ENCODE results near the gene ZNF423. TPM values are rescaled to one million over a fixed set of nuclear protein-coding genes. Genes with fewer than 3 reads are reported as not detected.
"Not testable (repeated sequence)": the region's sequence is repeated elsewhere in the genome, so short reads cannot be mapped to it uniquely, and the experiment has no call there.

Gene ZNF423
- 27.8 TPM for polyA plus RNA-seq (ENCODE audit: insufficient read length)
- long read RNA-seq, donor 1, partial matches to known transcripts: 33 of 33 reads
- long read RNA-seq, donor 1, other reads (novel, unspliced or antisense): 0 of 33 reads
- long read RNA-seq, donor 2, partial matches to known transcripts: 33 of 33 reads
- long read RNA-seq, donor 2, other reads (novel, unspliced or antisense): 0 of 33 reads
- long read RNA-seq, donor 3, full-length matches to known transcripts: 1 of 35 reads
- long read RNA-seq, donor 3, partial matches to known transcripts: 34 of 35 reads
- long read RNA-seq, donor 3, other reads (novel, unspliced or antisense): 0 of 35 reads
- long read RNA-seq, donor 4: 0 reads
- long read RNA-seq, donor 5, full-length matches to known transcripts: 3 of 11 reads
- long read RNA-seq, donor 5, partial matches to known transcripts: 8 of 11 reads
- long read RNA-seq, donor 5, other reads (novel, unspliced or antisense): 0 of 11 reads
- long read RNA-seq, donor 6, partial matches to known transcripts: 26 of 26 reads
- long read RNA-seq, donor 6, other reads (novel, unspliced or antisense): 0 of 26 reads
- long read RNA-seq, donor 7, full-length matches to known transcripts: 3 of 29 reads
- long read RNA-seq, donor 7, partial matches to known transcripts: 26 of 29 reads
- long read RNA-seq, donor 7, other reads (novel, unspliced or antisense): 0 of 29 reads
- long read RNA-seq, donor 8, partial matches to known transcripts: 7 of 7 reads
- long read RNA-seq, donor 8, other reads (novel, unspliced or antisense): 0 of 7 reads

GRCh38 chr16:49855822-49856671 lies at the start of gene ZNF423:
TSS of gene ZNF423 (minus strand) at chr16:49856112. CDS start at chr16:49855774, 338 bp downstream.
- no peak for DNase-seq

GRCh38 chr16:49904348-49905062 lies 48.6 kb upstream of the ZNF423 start:
- no peak for DNase-seq

- DNase-seq: no peak
Observed at GRCh38 chr16:49902908-49903307, 47.0 kb upstream of the ZNF423 start.

GRCh38 chr16:49901711-49902110 lies 45.8 kb upstream of the ZNF423 start:
- DNase-seq: no peak

- DNase-seq: no peak
Observed at GRCh38 chr16:49900875-49901274, 45.0 kb upstream of the ZNF423 start.

- DNase-seq: no peak
Observed at GRCh38 chr16:49899991-49900695, 44.2 kb upstream of the ZNF423 start.

- DNase-seq: no peak
Observed at GRCh38 chr16:49896447-49896964, 40.6 kb upstream of the ZNF423 start.

GRCh38 chr16:49890876-49891275 lies 35.0 kb upstream of the ZNF423 start:
- DNase-seq: no peak

GRCh38 chr16:49889725-49890397 lies 33.9 kb upstream of the ZNF423 start:
- DNase-seq: no peak

GRCh38 chr16:49886554-49887094 lies 30.7 kb upstream of the ZNF423 start:
- DNase-seq: no peak

GRCh38 chr16:49884033-49885015 lies 28.4 kb upstream of the ZNF423 start:
- no peak for DNase-seq

GRCh38 chr16:49883076-49884014 lies 27.4 kb upstream of the ZNF423 start:
- DNase-seq: no peak

- DNase-seq: no peak
Observed at GRCh38 chr16:49881890-49882289, 26.0 kb upstream of the ZNF423 start.

- not testable (repeated sequence) for DNase-seq
Observed at GRCh38 chr16:49878540-49878939, 22.6 kb upstream of the ZNF423 start.

GRCh38 chr16:49876716-49877129 lies 20.8 kb upstream of the ZNF423 start:
- peak; percentile 74 for DNase-seq

GRCh38 chr16:49875806-49876715 lies 20.1 kb upstream of the ZNF423 start:
- DNase-seq: no peak
